HG03064 (cell line): ENCODE data around the gene SEC22B.
"Not testable (repeated sequence)": the region's sequence is repeated elsewhere in the genome, so short reads cannot be mapped to it uniquely, and the experiment has no call there.

Experiments
- ATAC-seq: cut with Tn5 transposase; IDR thresholded peaks from one replicate; pipeline ENCODE4 v1.9.1; 2021; ENCODE audit warnings: low read depth; ENCODE audit not compliant: unreplicated experiment

The SEC22B gene

GRCh38 chr1:120149420-120150059 lies 26.8 kb downstream of the SEC22B start:
- ATAC-seq = not testable (repeated sequence)

DNA sequence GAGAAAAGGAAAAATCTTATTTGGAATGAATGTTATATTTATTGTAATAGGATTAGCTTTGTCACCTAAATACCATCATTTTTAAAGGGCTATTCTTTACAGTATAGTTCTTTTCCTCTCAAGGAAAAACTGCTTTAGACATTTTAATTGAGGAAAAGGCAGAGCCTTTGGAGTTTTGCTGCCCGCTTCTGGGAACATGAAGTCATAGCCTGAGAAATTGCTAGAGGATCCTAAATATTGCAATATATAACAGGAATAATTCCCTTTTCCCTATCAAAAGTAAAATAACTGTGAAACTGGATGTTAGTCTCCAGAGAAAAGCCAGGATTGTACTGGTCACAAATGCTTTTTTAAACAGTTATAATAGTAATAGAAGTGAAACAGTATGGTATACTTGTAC lies 30.5 kb downstream of the SEC22B start:
- ATAC-seq = not testable (repeated sequence)

DNA sequence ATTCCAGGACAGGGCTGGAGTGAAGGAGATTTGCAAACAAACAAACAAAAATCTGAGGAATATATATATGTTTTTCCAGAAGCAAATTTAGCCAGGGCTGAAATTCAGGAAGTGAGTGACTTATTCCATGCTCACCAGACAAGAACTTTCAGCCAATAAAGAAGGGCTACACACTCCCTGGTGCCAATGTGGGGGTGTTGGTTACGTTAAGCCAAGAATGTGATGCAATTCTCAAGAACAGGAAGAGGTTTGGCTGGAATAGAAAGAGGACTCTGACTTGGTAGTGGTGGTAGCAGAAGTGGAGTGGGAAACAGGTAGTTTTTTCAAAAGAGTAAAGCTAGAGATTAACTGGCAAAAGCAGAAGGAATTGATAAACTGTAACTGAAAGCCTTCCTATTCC lies 31.7 kb downstream of the SEC22B start:
- not testable (repeated sequence) for ATAC-seq

DNA sequence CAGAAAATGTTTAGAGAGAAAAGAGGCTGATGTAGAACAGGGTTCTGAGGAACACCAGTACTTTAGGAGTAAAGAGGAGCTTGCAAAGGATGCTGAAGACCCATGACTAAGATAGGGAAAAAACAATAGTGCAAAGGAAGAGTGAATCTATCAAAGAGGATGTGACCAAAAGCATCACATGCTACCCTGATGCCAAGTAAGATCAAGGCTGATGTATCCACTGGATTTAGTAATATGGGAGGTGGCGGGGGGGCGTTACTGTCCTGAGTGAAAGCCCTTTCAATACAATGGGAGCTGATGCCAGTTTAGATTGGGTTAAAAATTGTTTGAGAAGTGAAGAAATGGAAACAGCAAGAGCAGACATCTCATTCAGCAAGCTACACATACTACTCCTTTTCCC lies 32.2 kb downstream of the SEC22B start:
- not testable (repeated sequence) for ATAC-seq

- not testable (repeated sequence) for ATAC-seq
Measured at GRCh38 chr1:120143334-120143733, 33.0 kb downstream of the SEC22B start.

GRCh38 chr1:120142512-120143263 lies 33.6 kb downstream of the SEC22B start:
- ATAC-seq = peak; percentile 99

GRCh38 chr1:120141865-120142264 lies 34.5 kb downstream of the SEC22B start:
- not testable (repeated sequence) for ATAC-seq

DNA sequence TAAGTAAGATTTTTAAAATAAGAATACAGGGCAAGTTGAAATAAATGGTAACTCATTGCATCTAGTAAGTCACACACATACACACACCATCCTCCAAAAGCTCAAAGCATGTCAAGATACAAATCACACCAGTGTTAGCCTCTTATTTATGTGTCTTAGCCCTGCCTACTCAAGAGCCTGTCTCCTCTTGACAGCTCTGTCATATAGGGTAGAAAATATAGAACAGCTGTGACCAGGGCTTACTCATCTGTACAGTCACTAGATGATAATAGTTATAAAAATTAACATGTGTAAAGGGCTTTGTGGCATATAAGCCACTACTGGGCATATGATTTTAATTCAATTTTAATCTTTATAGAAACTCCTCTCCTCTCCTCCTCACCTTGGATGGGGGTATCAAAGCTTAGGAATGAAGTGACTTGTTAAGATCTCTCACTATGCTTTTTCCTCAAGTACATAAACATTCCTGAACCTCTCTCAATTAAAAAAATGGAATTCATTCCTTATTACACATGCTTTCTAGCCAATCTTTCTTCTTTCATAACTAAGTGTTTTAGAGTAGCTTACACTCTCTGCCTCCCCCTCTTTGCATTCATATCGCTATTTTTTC lies 35.6 kb downstream of the SEC22B start:
- not testable (repeated sequence) for ATAC-seq

- ATAC-seq = not testable (repeated sequence)
Measured at GRCh38 chr1:120136086-120136485, 40.2 kb downstream of the SEC22B start.

DNA sequence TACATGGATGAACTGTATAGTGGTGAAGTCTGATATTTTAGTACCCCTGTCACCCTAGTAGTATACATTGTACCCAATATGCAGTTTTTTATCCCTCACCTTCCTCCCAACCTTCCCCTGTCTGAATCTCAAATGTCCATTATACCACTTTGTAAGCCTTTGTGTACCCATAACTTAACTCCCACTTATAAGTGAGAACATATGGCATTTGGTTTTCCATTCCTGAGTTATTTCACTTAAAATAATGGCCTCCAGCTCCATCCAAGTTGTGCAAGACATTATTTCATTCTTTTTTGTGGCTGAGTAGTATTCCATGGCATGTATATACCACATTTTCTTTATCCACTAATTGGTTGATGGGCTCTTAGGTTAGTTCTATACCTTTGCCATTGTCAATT lies 42.4 kb downstream of the SEC22B start:
- not testable (repeated sequence) for ATAC-seq

- ATAC-seq = no peak
Measured at GRCh38 chr1:120133228-120133927, 42.9 kb downstream of the SEC22B start.

- ATAC-seq = not testable (repeated sequence)
Measured at GRCh38 chr1:120132406-120132763, 43.9 kb downstream of the SEC22B start.

GRCh38 chr1:120131611-120132405 lies 44.5 kb downstream of the SEC22B start:
- ATAC-seq = not testable (repeated sequence)

GRCh38 chr1:120127921-120128320 lies 48.4 kb downstream of the SEC22B start:
- not testable (repeated sequence) for ATAC-seq

GRCh38 chr1:120126216-120126615 lies 50.1 kb downstream of the SEC22B start:
- not testable (repeated sequence) for ATAC-seq

DNA sequence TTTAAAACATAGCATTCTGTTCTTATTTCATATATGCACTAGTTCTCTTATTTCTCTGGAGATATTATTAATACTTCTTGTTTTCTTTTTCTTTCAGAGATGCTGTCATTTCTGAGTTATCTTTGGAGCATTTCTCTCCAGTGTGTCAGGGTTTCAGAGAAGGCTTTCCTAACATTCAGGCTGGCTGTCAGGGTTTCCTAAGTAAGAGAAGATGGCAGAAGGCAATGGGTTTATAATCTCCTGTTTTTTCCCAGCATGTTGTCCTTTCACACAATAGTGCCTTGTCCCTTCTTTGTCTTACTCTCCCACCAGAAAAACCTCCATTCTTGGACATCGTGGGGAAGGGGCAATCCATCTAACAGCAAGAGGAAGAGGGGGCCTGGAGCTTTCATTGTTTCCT lies 51.7 kb downstream of the SEC22B start:
- ATAC-seq = not testable (repeated sequence)

DNA sequence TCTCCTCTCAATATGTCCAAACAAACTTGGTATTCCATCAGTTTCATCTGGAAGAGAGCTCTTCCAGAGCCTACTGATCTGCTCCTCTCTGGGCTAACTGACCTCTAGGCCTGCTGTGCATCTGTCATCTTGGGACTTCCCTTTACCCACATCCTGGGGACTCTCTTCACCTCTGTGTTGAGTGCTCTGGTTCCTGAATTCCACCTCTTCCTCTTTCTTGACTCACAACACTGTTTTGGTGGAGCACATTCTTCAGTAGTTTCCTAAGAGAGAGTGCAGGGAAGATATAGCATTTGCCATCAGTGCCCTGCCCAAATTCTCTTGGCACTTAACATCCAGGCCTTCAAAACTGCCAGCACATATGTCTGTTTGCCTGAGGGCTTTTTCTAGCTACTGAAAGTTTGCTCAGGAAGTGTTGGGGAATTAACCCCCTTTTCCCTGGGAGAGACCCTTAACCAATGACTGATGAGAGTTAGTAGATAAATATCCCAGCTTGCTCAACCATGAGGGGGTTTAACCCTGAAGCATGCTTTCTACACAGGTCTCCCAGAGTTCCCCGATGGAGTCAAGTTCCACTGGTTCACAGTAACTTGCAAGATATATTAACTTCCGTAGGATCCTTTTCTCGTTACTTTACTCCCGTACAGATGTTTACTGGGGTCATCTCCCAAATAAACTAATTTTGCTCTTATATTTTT lies 52.4 kb downstream of the SEC22B start:
- ATAC-seq = not testable (repeated sequence)

DNA sequence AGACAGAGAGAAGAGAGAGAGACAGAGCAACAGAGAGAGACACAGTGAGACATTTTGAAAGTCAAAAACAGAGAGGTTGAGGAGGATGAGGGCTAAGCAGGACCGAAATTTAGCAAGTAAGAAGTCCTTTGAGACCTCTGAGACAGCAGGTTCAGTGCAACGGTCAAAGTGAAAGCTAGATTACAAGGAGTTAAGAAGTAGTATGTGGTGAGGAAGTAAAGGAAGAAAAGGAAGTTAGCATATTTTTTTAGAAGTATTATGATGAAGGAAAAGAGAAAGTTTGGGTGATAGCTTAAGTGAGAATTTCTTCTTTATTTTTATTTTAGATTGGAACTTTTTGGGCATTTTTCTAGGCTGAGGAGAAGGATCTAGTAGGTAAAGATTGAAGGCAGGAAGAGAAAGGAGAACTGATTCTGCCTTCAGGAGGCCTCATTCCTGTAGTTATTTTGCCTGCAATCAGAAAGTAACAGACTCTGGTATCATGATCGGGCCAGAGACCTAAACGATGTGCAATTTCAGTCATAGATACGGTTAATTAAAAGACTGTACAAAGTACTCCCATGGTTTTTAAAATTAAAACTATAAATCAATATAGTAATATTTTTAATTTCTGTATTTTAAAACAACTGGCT lies 53.9 kb downstream of the SEC22B start:
- peak; percentile 86 for ATAC-seq

DNA sequence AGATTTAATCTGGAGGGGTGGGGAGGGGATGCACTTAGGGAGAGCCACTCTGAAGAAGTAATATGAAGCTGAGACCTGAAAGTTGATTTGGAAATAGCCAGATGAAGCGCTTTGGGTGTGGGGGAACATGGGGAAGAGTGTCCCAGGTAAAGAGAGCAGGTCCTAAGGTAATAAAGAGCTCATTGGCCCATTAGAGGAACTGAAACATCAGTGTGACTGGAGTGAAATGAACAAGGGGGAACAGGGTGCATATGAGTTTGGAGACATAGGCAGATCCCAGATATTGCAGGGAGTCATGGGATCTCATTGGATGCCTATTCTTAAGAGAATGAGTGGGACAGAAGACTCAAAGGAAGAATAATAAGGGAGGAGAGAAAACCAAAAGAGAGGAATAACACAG lies 54.5 kb downstream of the SEC22B start:
- not testable (repeated sequence) for ATAC-seq
